NCI-H2227 (cell line): Measurements from ENCODE around the gene WDR1.

Experiments used
- DNase-seq: peaks from one replicate; lab custom pipeline; 2025; ENCODE audit not compliant: unreplicated experiment; lab: John Stamatoyannopoulos, UW

WDR1 gene

GRCh38 chr4:10115271-10115796 lies 1.3 kb downstream of the WDR1 start:
- DNase-seq: peak; percentile 17

- DNase-seq: no peak
These were observed 2.0 kb downstream of the WDR1 start for GRCh38 chr4:10114607-10115006.

- no peak for DNase-seq
These were observed 2.5 kb downstream of the WDR1 start for GRCh38 chr4:10114147-10114546.

GRCh38 chr4:10113362-10114047 lies 3.1 kb downstream of the WDR1 start:
- no peak for DNase-seq

- no peak for DNase-seq
These were observed 3.8 kb downstream of the WDR1 start for GRCh38 chr4:10112658-10113284.

- DNase-seq: no peak
These were observed 5.4 kb downstream of the WDR1 start for GRCh38 chr4:10111067-10111801.

GRCh38 chr4:10109995-10110670 lies 6.5 kb downstream of the WDR1 start:
- no peak for DNase-seq

GRCh38 chr4:10108818-10109783 lies 7.5 kb downstream of the WDR1 start:
- DNase-seq: no peak

- no peak for DNase-seq
These were observed 8.2 kb downstream of the WDR1 start for GRCh38 chr4:10108391-10108790.

- DNase-seq: no peak
These were observed 9.2 kb downstream of the WDR1 start for GRCh38 chr4:10107111-10108091.

GRCh38 chr4:10106421-10107039 lies 10.1 kb downstream of the WDR1 start:
- DNase-seq: peak; percentile 1

GRCh38 chr4:10105920-10106319 lies 10.7 kb downstream of the WDR1 start:
- no peak for DNase-seq

GRCh38 chr4:10105421-10105820 lies 11.2 kb downstream of the WDR1 start:
- DNase-seq: no peak

- no peak for DNase-seq
These were observed 11.7 kb downstream of the WDR1 start for GRCh38 chr4:10104991-10105276.

- no peak for DNase-seq
These were observed 12.2 kb downstream of the WDR1 start for GRCh38 chr4:10104211-10104990.

GRCh38 chr4:10102474-10103332 lies 13.9 kb downstream of the WDR1 start:
- no peak for DNase-seq
